ENCODE results near the gene AATK. TPM values are rescaled to one million over a fixed set of nuclear protein-coding genes. Genes with fewer than 3 reads are reported as not detected.

Gene AATK
- total and polyA plus RNA-seq, 2 of the 4 experiments (the other 2 are of a cell fraction), result under 0.01 to 0.21 TPM

- Histone ChIP-seq H2AK5ac (ENCODE audit: low read depth, low read length) (no peak overlapping the region), H3K27ac (ENCODE audit: insufficient read depth, low read length) (no peak overlapping the region), H2BK15ac (ENCODE audit: low read depth, low read length) (no peak overlapping the region), H3K36me3 (ENCODE audit: control insufficient read depth, insufficient read depth, low read length) (no peaks in the 10 kb centered on the region), H3K14ac (replicated peaks; ENCODE audit: low read depth, low read length) (no peak overlapping the region), H2AFZ (replicated peaks; ENCODE audit: low read length, poor library complexity) (peak overlapping the region; percentile 51), H3K4me3 (ENCODE audit: insufficient read depth, low read depth, low read length) (no peak overlapping the region), H2BK20ac (ENCODE audit: low read depth, low read length) (no peak overlapping the region), H3K79me1 (ENCODE audit: low read depth in 1 of 2, low read length in 2 of 2) (no peaks in the 10 kb centered on the region), H3K23ac (ENCODE audit: low read depth, low read length) (no peak overlapping the region), H3K56ac (ENCODE audit: extremely low read depth, insufficient read depth, low read length) (no peak overlapping the region), H2AK9ac (replicated peaks; ENCODE audit: low read depth, low read length, poor library complexity) (peak overlapping the region; percentile 61), H4K20me1 (ENCODE audit: insufficient read depth, low read length) (no peaks in the 10 kb centered on the region), H2BK120ac (ENCODE audit: low read depth, low read length) (no peak overlapping the region), H3K4me2 (ENCODE audit: low read depth, low read length) (no peak overlapping the region), H4K91ac (ENCODE audit: insufficient read depth, low read depth, low read length) (no peak overlapping the region), H3K4ac (ENCODE audit: low read depth, low read length) (no peak overlapping the region), H3K4me1 (ENCODE audit: control insufficient read depth, insufficient read depth, low read length) (no peaks in the 10 kb centered on the region), H4K5ac (ENCODE audit: low read depth, low read length) (no peak overlapping the region), H3K9ac (ENCODE audit: low read depth, low read length) (no peak overlapping the region), H3K9me3 (ENCODE audit: control insufficient read depth, insufficient read depth, low read length) (no peaks in the 10 kb centered on the region), H3K27me3 (ENCODE audit: control insufficient read depth, insufficient read depth, low read length) (peaks cover 13% of the 10 kb centered on the region; the same call in 1 of the 2 replicates), H2BK5ac (ENCODE audit: low read depth, low read length, poor library complexity, severe bottlenecking) (no peak overlapping the region), H3K18ac (ENCODE audit: low read depth, low read length) (no peak overlapping the region), H3K9me1 (ENCODE audit: insufficient read depth, low read length) (peaks cover 3% of the 10 kb centered on the region; the same call in 1 of the 2 replicates), H4K8ac (ENCODE audit: low read depth in 2 of 2, low read length in 2 of 2) (no peak overlapping the region)
- CTCF ChIA-PET, result no interaction called here
- TF ChIP-seq NFE2L2 (IDR thresholded peaks at IDR 0.05; ENCODE audit: low read depth, low read length), result no peak
- no peak for TF ChIP-seq USF2 (IDR thresholded peaks at IDR 0.05; ENCODE audit: low read depth, low read length)
- TF ChIP-seq RCOR1 (IDR thresholded peaks at IDR 0.05; ENCODE audit: insufficient replicate concordance, low read length), result no peak
- no peak for TF ChIP-seq ELK1 (IDR thresholded peaks at IDR 0.05; ENCODE audit: borderline replicate concordance, low read depth, low read length)
- no peak for TF ChIP-seq CTCF (conservative IDR thresholded peaks at IDR 0.05; ENCODE audit: low read depth, low read length)
- TF ChIP-seq RAD21 (IDR thresholded peaks at IDR 0.05; ENCODE audit: low read length), result no peak
- no peak for TF ChIP-seq SMC3 (IDR thresholded peaks at IDR 0.05; ENCODE audit: low read depth, low read length)
- intact Hi-C loops (cut with micrococcal nuclease) (no loop called here), dilution Hi-C loops (cut with HindIII; ENCODE audit: low sequenced_read_pairs, unreplicated experiment) (no loop called here), in situ Hi-C loops (cut with MboI; ENCODE audit: low sequenced_read_pairs) (no loop called here)
- POLR2A ChIA-PET (ENCODE audit: unreplicated experiment), result no interaction called here
- WGBS, 2 experiments (ENCODE audit: extremely low coverage in 2 of 2, insufficient read length in 1 of 2), result 92% methylated on average over 17 of the region's 25 CpGs; no CpG with 5 or more reads in 1 of the 2 experiments
- no peak for DNase-seq
- no TSS peak for BruUV-seq (replicated peaks)
- no peak for ATAC-seq (ENCODE audit: low read depth)
Observed at GRCh38 chr17:81138500-81138899, 27.5 kb downstream of the AATK start.

Data from IMR-90 (cell line).